Epidermal melanocyte (primary cell): Measurements from ENCODE around the gene ATP2B2.
"Not testable (repeated sequence)": the region's sequence is repeated elsewhere in the genome, so short reads cannot be mapped to it uniquely, and the experiment has no call there.

Experiments used
- DNase-seq: peaks from one replicate; pipeline ENCODE4 v3.0.0; 2011; ENCODE audit warnings: low spot score; ENCODE audit not compliant: insufficient read length

ATP2B2 gene

GRCh38 chr3:10384541-10385360 lies 120.6 kb downstream of the ATP2B2 start:
- DNase-seq, result no peak

- DNase-seq, result no peak
Observed at GRCh38 chr3:10383850-10384248, 121.5 kb downstream of the ATP2B2 start.

GRCh38 chr3:10382892-10383849 lies 122.2 kb downstream of the ATP2B2 start:
- no peak for DNase-seq

- DNase-seq, result not testable (repeated sequence)
Observed at GRCh38 chr3:10382445-10382844, 122.9 kb downstream of the ATP2B2 start.

- no peak for DNase-seq
Observed at GRCh38 chr3:10381336-10381735, 124.0 kb downstream of the ATP2B2 start.

GRCh38 chr3:10380906-10381305 lies 124.5 kb downstream of the ATP2B2 start:
- DNase-seq, result no peak

- DNase-seq, result no peak
Observed at GRCh38 chr3:10379961-10380360, 125.4 kb downstream of the ATP2B2 start.

- no peak for DNase-seq
Observed at GRCh38 chr3:10379161-10379560, 126.2 kb downstream of the ATP2B2 start.

GRCh38 chr3:10378742-10379141 lies 126.6 kb downstream of the ATP2B2 start:
- DNase-seq, result no peak

GRCh38 chr3:10378246-10378645 lies 127.1 kb downstream of the ATP2B2 start:
- no peak for DNase-seq

- DNase-seq, result no peak
Observed at GRCh38 chr3:10377148-10377725, 128.1 kb downstream of the ATP2B2 start.

- no peak for DNase-seq
Observed at GRCh38 chr3:10376353-10376752, 129.0 kb downstream of the ATP2B2 start.

- DNase-seq, result no peak
Observed at GRCh38 chr3:10375296-10376053, 129.9 kb downstream of the ATP2B2 start.

GRCh38 chr3:10374311-10374710 lies 131.1 kb downstream of the ATP2B2 start:
- DNase-seq, result no peak

- no peak for DNase-seq
Observed at GRCh38 chr3:10373686-10374261, 131.6 kb downstream of the ATP2B2 start.

- no peak for DNase-seq
Observed at GRCh38 chr3:10371789-10372188, 133.6 kb downstream of the ATP2B2 start.

GRCh38 chr3:10371167-10371566 lies 134.2 kb downstream of the ATP2B2 start:
- no peak for DNase-seq

GRCh38 chr3:10370429-10370828 lies 135.0 kb downstream of the ATP2B2 start:
- no peak for DNase-seq

GRCh38 chr3:10368512-10368911 lies 136.9 kb downstream of the ATP2B2 start:
- DNase-seq, result no peak

- DNase-seq, result no peak
Observed at GRCh38 chr3:10367506-10367905, 137.9 kb downstream of the ATP2B2 start.

- peak; percentile 73 for DNase-seq
Observed at GRCh38 chr3:10366651-10367101, 138.7 kb downstream of the ATP2B2 start.
